Prostate gland (tissue), 2 donors: ENCODE measurements around the gene KLK12.

ENCODE experiments used
- POLR2A ChIP-seq: fragments of 450-650 bp; IDR thresholded peaks from one replicate; pipeline ENCODE4 v1.6.1; 2016; ENCODE audit warnings: antibody characterized with exemption, mild to moderate bottlenecking
- TF ChIP-seq, protein P1 (sequence below), 4 experiments: fragments of 200-600 bp in 2 of 4; fragments of 450-650 bp in 2 of 4; sonication (generic) in 2 of 4; IDR thresholded peaks; 1 replicate in 3 of 4; 2 replicates in 1 of 4; pipeline ENCODE4 v1.5.1; 2016 to 2019; ENCODE audit warnings: antibody characterized with exemption in 4 of 4, mild to moderate bottlenecking in 2 of 4, moderate library complexity in 2 of 4

DNA sequence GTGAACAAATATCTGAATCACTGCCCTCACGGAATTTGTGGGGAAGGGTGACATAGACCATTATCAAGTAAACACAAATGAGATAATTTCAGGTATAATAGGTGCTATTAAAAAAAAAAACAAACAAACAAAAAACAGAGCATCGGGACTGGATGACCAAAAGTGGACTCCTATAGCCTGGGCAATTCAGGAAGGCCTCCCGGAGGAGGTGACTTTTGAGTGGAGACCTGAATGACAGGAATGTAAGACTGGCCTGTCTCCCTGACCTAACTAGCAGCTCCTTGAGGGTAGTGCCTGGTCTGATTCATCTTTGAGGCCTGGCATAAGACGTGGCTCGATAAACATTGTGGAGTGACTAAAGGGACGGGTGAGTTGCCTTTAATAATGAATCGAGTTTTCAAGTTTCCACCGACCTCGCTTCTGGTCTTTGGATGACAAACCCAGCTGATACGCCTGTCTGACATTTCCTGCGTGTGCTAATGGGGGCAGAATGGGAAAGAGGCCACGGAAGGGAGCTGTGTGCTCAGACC is 22.1 kb downstream of the KLK12 start:
- TF ChIP-seq, protein P1, sequence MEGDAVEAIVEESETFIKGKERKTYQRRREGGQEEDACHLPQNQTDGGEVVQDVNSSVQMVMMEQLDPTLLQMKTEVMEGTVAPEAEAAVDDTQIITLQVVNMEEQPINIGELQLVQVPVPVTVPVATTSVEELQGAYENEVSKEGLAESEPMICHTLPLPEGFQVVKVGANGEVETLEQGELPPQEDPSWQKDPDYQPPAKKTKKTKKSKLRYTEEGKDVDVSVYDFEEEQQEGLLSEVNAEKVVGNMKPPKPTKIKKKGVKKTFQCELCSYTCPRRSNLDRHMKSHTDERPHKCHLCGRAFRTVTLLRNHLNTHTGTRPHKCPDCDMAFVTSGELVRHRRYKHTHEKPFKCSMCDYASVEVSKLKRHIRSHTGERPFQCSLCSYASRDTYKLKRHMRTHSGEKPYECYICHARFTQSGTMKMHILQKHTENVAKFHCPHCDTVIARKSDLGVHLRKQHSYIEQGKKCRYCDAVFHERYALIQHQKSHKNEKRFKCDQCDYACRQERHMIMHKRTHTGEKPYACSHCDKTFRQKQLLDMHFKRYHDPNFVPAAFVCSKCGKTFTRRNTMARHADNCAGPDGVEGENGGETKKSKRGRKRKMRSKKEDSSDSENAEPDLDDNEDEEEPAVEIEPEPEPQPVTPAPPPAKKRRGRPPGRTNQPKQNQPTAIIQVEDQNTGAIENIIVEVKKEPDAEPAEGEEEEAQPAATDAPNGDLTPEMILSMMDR (IDR thresholded peaks at IDR 0.05) = no peak
- no peak for TF ChIP-seq POLR2A
